ENCODE data around the gene EEF1B2.
"Not testable (repeated sequence)": the region's sequence is repeated elsewhere in the genome, so short reads cannot be mapped to it uniquely, and the experiment has no call there.

EEF1B2 gene

DNA sequence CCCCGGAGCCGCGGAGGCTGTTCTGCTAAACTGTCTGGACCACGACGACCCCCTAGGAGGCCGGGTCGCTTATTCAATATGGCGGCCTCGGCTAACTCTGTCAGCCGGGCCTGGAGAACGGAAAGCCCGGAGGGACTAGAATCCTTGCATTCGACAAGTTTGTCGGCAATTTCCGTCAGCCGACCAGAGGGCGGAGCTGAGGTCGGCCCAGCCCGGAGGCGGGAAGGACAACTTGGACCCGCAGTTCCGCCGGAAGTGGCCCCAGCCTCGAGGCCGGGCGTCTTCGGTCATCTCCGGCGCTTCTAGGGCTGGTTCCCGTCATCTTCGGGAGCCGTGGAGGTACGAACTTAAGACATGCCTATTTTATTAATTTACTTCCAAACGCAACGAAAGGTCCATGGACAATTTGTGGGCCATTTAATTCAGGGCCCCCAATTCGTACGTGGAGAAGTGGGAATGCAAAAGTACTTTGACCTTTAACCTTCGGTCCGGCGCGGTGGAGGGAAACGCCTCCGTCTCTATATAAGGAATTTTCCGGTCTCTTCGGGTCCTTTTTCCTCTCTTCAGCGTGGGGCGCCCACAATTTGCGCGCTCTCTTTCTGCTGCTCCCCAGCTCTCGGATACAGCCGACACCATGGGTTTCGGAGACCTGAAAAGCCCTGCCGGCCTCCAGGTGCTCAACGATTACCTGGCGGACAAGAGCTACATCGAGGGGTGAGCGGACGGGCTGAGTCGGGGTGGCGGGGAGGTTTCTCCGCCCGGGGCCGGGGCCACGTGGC lies at the start of gene EEF1B2, which contains the start of gene NDUFS1:
EEF1B2 (plus strand) TSS at position 550 of the 779 bp plus-strand sequence; CDS start at position 635, 85 bp downstream.
NDUFS1 (minus strand) TSS at position 99 of the 779 bp plus-strand sequence. CDS start 5,766 bp downstream, outside the sequence.
- peak; percentile 98 for DNase-seq

DNA sequence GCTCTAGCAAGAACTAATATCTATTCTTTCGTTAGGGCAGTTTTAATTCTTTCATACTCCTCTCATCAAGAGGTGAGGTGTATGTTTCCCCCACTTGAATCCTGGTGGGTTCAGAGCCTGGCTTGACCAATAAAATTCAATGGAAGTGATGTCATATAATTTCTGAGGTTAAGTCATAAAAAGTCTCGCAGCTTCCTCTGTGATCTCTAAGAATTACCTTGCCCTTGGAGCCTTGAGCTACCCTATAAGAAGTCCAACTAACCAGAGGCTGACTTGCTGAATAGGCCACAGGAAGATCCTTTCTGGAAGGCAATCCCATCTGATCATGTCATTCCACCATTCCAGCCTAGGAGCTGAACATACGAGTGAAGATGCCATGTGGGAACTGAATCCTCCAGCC lies 47.6 kb upstream of the EEF1B2 start:
- no peak for DNase-seq

DNA sequence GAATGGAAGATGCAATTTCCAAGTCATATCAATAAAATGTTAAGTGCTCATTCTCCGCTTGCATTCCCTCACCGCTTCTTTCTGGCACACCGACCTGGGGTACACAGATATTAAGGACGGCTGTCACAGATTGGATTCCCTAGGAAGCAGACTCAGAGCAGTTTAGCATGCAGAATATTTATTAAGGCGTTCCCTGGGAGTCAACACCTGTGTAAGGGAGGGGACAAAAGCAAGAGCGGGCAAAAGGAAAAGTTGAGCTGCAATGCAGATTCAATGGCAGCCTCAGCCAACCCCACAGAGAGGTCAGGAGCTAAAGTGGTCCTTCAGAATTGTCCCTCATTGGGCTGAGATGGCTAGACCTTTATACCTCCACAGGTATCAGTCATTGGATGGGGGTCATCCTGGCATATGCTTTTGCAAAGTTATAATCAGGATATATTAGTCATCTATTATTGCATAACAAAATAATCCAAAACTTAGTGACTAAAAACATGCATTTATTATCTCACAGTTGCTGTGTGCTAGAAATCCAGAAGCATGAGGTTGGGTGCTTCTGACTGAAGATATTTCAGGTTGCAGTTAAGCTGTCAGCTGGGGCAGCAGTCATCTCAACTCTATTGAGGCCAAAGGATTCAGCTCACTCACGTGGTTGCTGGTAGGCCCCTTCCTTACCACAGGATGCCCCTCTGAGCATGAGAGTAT lies 46.7 kb upstream of the EEF1B2 start:
- no peak for DNase-seq

DNA sequence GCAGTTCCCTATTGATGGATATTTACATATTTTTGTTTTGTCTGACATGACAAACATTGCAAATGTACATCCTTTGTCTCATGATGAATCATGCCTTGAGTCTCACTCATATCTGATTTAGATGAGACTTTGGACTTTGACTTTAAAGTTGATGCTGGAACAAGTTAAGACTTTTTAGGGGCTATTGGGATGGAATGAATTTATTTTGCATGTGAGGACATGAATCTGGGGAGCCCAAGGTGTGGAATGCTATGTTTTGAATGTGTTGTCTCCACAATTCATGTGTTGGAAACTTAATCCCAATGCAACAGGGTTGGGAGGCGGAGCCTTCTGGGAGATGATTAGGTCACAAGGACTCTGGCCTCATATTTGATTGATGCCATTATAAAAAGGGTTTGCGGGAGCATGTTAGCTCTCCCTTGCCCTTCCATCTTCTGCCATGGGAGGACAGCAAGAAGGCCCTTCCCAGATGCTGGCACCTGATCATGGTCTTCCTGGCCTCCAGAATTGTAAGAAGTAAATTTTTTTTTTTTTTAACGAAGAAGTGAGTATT lies 44.6 kb upstream of the EEF1B2 start:
- DNase-seq = no peak

DNA sequence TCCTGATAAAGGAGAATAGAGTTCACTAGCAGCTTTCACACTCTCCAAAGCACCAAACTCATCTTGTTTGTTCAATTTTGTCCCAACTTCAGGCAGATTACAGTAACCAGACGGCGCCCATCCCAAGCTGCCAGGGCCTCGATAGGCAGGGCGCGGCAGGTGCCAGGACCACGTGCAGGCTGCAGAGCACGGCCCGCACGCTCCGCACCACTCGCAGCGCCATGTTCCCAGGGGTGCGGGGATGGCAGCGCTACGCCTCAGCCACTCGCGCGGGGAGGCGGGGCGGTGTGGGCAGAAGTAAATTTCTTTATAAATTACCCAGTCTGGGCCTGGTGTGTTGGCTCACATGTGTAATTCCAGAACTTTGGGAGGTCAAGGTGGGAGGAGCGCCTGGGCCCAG lies 43.4 kb upstream of the EEF1B2 start:
- DNase-seq = no peak

DNA sequence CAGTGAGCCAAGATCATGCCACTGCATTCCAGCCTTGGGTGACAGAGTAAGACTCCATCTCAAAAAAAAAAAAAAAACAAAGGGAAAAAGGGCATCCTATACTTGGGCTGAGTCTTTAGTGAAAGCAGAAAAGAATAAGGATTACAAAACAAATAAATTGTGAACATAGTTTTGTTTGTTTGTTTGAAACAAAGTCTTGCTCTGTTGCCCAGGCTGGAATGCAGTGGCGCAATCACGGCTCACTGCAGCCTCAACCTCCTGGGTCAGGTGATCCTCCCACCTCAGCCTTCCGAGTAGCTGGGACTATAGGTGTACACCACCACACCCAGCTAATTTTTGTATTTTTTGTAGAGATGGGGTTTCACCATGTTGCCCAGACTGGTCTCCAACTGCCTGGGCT lies 37.1 kb upstream of the EEF1B2 start:
- not testable (repeated sequence) for DNase-seq

DNA sequence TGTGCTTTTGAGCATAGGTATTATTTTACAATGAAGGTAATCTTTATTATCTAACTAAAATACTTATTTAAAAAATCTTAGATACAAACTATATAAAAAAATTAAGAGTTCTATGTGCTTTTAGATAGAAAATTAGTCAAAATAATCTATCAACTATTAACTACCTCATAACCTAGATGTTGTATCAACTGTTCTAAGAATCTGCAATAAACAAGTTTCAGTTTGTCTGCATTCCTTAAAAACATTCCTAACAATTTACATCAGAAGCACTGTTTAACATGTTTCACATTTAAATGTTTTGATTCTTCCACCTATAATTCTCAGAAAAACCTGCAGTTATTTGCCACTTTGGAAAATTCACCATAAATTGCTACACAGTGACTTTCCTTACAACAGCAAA lies 33.8 kb upstream of the EEF1B2 start:
- DNase-seq = no peak

DNA sequence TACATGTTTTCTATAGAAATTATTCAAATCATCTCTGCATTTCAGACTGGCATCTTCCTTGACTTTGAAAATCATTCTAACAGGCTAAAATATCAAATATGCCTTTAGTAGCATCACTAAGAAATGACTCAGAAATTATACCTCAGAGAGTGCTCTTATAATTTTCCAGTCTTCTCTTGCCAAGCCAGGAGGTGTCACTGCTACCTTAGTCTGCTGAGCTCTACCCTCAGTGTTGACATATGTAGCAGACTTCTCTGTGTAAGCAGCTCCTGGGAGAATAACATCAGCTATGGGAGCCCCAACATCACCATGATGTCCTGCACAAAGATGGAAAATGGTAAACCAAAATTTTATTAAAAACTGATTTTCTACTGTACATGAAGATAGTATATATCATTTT lies 32.0 kb upstream of the EEF1B2 start:
- DNase-seq = no peak

DNA sequence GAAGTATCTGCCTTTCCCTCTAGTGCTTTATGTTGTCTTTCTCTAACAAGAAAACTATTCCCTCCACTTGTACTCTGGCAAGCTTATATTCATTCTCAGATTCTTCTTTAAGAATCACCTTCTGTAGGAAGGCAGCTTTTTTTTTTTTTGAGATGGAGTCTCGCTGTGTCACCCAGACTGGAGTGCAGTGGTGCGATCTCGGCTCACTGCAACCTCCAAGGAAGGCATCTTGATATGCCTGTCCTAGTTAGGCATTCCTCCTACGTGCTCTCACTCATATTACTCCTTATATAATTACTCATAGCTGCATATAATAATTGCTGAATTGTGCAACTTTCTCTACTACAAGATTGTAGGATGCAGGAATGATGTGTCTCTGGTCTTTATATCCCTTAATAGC lies 16.2 kb upstream of the EEF1B2 start:
- DNase-seq = no peak

DNA sequence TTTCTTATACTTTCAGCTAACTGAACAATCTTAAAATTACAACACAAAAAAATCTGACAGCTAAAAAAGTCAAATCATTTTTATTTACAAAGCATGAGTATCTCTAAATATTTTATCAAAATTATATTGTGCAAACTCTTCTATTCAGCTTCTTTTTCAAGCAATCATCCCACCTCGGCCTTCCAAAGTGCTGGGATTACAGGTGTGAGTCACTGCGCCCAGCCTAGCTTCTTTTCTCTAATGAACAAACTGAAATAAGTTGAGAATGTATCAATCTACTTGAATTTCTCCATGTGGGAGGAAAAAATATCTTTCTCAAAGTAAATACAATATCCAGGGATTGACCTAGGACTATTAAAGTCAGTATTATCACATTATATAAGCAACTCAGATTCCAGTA lies 15.3 kb upstream of the EEF1B2 start:
- DNase-seq = no peak

DNA sequence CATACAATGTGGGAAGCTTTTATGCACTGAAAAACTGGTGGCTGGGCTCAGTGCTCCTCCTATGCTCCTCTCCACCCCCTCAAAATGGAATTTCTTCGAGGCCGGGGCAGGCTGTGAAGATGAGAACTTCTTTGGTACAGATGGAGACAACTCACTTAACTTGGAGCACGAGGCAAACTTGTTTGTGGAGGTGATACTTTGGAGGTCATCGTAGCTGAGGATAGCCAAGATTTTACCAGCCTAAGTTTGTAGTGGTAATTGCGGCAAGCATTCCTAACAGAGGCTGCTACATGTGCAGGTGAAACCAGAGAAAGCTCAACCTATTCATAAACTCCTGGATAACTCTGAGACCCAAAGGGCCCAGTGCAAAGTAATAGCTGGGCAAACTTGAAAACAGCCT lies 14.0 kb upstream of the EEF1B2 start:
- DNase-seq = no peak

DNA sequence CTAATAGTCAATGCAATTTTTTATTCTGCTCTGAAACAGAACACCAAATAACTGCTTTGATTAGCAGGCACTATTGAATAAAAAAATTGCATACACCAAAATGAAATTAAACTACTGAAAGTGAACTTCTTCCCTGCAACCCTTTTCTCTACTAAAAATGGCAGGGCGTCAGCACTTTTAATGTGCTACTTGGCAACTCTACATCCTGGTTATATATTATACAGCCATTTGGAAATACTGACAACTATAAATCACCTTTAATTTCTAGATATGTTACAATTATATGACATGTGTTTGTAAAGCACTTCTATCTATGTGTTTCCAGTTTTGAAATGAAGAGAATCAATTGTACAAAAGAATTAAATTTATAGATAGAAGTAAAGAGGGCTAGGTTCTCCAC lies 10.4 kb upstream of the EEF1B2 start:
- DNase-seq = no peak

DNA sequence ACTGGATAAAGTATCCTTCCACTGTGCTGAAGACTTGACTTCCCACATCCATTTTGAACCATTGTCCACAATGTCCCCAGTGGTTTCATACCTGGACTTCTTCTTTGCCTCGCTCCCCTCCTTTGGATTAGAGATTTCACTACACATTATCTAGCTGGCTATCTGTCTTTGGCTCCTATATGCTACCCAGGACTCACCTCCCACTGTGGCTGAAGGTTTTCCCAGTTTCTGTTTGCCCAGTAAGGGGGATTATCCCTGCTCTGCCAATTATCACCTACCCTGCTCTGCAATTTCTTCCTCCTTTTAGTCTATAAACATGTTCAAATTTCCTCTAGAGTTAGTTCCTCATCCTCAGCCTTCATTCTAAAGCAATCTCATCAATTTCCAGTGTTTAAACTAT lies 9.5 kb upstream of the EEF1B2 start:
- DNase-seq = no peak

DNA sequence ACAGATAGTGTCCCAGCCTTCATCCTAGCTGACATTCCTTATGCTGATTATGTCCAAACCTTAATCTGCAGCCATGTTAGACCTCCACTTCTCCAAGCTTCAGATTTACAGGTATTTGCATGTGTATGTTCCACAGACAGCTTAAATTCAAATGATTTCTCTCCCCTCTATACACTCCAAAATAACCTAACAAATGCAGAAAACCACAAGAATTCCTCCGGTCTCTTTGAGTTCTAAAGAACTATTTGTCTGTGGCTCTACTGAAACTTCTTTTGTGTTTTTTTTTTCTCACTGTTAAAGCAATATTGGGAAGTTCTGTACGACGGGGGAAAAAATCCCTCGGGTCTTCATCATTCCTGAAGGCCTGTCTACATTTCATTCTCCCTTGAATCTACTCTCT lies 9.1 kb upstream of the EEF1B2 start:
- DNase-seq = no peak

DNA sequence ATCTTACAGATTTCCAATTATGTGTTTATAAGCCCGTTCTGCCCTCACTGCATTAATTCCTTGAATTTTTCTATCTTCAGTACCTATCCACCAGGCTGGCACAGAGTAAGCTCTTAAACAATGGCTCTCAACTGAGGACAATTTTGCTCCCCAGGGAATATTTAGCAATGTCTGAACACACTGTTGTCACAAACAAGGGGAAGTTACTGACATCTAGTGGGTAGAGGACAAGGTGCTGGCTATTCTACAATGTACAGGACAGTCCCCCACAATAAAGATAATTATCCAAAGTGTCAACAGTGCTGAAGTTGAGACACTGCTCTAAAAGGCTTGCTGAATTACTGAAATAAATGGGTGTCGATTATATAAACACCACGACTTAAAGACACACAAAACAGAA lies 5.5 kb upstream of the EEF1B2 start:
- DNase-seq = no peak

DNA sequence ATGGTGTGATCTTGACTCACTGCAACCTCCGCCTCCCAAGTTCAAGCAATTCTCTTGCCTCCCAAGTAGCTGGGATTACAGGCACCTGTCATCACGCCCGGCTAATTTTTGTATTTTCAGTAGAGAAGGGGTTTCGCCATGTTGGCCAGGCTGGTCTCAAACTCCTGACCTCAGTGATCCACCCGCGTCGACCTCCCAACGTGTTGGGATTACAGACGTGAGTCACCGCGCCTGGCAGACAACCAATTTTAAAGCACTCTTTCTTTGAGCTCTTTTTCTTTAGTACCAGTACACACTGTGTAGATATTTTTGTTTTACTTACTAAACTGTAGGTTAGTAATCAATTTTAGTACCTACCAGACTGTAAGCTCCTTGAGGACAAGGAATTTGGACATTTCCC lies 2.7 kb upstream of the EEF1B2 start:
- DNase-seq = not testable (repeated sequence)

DNA sequence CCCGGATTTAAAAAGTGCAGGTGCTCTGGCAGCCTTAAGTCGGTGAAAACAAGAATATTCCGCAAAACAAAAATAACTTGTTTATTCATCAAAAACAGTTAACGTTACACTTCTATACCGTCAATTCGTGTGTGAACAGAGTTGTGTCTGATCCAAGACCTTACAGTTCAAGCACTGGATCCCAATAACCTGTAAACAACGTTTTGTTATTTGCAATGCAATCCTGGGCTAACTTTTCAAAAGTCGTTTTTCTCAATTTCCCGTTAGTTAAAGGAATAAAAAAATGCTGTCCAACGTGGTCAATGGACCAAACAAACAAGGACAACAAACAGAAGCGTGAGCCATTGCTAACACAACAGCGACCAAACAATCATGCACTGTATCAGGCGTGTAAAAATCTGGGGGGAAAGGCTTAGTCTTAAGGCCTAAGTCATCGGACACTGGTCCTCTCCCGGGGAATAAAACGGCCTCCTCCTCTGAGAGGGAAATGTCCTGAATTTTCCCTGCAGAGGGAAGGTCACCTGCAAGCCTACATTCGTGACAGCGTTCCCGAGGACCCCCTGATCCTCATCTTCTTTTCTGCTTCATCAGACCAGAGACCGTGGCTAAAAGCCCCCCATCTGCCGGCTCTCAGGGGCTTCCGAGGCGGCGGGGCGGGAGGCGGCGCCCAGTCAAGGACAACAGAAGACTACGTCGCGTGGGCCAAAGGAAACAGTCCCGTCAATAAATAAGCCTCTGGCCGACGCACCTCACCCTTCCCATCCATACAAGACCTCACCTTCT lies 941 bp upstream of the EEF1B2 start:
- no peak for DNase-seq

DNA sequence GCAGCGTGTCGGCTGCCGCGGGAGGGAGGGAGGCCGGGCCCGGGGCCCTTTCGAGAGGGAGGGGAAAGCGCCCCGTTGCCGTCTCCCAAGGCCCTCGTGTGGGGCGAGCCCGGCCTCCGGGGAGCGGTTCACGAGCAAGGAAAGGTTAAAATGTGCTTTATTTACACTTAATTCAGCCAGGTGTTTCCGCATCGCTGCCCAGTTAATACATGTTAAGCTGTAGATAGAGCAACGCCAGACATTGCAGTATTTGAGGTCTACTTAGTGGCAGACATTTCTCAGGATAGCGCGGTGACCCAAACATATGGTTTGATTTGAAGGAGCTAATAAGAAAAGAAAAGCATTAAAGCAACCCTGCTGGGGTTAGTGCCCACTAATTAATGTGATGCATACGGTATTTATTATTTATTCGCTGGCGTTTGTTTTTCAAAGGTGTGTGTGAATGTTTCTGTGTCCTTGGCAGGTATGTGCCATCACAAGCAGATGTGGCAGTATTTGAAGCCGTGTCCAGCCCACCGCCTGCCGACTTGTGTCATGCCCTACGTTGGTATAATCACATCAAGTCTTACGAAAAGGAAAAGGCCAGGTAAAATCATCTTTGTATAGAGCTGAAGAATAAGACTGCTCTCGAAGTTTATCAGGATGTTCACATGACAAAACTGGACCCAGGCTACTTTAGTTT lies 571 bp downstream of the EEF1B2 start:
- no peak for DNase-seq

DNA sequence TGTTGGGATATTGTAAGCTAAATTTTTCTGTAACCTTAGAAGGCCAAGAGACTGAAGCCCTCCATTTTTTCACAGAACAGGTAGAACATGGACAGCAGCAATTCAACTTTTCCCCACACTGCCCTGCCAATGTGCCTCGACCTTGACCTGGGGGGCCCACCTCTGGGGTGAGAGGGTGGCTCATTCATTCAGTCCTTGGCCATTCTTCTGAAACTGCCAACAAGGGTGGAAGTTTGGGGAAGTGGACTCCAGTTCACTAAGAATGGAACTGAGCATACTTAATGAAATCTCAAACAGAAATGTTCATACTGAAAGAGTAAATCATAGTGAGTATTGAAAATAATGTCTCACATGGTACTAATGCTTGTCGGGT lies 1.1 kb downstream of the EEF1B2 start:
- peak; percentile 21 for DNase-seq

DNA sequence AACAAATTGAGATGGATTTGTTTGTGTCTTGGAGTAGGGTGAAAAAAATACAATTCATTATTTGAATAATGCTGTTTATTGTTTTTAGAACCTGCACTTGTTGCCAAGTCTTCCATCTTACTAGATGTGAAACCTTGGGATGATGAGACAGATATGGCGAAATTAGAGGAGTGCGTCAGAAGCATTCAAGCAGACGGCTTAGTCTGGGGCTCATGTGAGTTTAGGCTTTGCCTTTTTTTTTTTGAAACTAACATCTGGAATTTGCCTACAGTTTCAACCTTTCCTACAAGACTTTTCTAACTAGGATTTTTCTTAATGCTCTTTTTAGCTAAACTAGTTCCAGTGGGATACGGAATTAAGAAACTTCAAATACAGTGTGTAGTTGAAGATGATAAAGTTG lies 2.7 kb downstream of the EEF1B2 start:
- DNase-seq = not testable (repeated sequence)

DNA sequence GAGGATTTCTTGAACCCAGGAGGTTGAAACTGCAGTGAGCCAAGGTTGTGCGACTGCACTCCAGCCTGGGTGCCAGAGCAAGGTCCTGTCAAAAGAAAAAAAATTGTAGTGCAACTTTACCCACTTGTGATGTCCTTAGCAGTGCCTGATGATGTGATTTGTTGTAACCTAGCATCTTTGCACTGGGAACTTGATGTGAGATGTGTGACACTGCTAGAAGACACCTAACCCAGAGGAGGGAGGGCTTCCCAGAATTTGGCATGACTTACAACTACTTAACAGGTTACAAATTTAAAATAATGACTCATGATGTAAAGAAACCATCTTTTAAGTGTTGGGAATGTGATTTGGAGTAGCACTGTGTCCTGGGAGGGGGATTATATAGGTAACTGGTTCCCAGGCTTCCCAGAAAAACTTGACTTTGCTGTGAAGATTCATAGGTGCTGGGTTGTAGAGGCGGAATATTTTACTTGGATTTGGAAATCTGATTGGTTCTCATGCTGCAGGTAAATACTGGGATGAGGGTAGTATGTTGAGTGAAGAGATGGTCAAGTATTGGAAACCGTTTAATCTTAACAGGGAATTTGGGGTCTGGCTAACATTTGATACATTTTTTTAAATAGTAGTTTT lies 3.7 kb downstream of the EEF1B2 start:
- DNase-seq = no peak

DNA sequence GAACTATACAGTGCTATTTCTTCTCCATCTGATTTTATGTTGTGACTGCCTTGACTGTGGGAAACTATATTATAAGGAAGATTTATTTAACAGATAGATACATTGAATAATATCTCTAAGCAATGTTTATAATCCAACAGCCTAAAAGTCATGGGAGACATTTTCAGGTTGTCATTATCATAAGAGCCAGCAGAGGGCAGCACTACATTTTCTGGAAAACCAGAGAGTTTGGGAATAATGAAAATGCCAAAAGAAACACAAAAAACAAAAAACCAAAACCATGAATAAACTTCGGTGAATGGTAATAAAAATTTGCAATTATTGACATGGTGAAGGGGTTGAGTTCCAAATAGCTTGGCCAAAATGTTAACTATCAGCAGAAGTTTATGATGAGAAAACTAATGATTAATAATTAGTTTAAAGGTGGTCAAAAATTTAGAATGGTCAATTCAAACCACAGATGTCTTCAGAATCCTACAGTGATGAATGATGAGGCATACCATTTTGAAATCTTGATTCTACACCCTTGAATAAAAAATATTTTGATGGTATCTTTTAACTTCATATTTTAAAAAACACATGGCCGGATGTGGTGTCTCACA lies 4.7 kb downstream of the EEF1B2 start:
- DNase-seq = no peak
